ENCODE data around the gene CDK11B.
"Not testable (repeated sequence)": the region's sequence is repeated elsewhere in the genome, so short reads cannot be mapped to it uniquely, and the experiment has no call there.

The CDK11B gene

DNA sequence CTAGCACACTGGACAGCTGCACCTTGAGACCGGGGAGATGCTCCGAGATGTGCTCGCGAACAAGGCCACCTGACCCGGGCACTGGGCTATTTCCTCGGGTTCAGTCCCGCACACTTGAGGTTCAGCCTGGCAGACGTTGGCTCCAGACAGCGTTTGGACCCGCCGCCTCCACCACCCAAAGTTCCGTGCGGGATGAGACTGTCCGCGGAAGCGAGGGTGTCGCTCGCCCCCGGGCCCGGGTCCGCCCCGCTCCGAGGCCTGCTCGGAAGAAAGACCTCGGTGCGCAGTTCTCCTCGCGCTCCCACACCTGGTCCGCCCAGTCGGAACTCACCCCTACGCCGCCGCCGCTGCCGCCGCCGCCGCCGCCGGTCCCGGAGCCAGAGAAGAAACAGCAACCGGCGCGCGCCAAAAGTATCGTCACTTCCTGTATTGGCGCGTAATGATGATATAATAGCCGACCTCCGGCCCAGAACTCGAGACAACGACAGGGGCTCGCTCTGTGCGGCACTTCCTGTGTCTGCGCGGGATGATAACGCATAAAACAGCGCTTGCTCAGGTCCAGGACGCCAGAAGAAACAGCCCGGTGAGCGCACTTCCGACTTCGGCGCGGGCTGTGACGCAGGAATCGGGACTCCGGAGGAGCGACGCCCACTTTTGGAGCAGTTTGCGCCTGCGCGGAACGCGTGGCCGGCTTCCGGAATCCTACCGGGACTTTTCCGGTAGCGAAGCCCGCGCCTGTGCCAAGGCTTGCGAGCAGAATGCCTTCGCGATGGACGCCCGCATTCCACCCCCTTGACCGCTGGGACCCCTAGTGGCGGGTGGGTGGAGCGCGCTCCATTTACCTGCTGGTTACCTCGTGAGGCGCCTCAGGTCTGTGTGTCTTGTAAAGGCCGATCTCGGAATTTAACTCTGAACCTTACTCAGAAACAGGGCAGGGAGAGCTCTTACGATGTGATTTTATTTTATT is at the start of gene CDK11B:
Gene CDK11B, minus strand, starts transcription at position 422 of the 967 bp plus-strand sequence. CDS start 1,519 bp downstream, outside the sequence.
- DNase-seq (ENCODE audit: low read depth, low spot score): peak; percentile 98

DNA sequence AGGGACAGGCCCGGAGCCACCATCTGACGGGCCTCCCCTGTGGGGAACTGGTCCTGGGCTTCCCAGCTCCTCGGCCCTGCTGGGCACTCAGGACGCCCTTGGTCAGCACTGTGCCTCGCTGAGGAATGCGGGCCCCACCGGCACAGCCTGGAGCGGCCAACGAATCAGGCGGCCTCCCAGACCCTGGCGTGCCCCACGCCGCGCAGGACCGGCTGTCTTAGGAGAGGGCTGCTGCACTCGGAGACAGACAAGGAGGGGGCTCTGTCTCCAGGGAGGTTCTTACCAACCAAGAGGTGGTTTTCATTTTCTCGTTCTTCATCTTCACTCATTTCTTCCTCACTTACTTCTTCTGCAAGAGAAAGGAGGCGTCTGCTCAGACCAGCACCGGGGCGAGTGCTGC is 49.1 kb upstream of the CDK11B start:
- not testable (repeated sequence) for DNase-seq (ENCODE audit: low read depth, low spot score)

DNA sequence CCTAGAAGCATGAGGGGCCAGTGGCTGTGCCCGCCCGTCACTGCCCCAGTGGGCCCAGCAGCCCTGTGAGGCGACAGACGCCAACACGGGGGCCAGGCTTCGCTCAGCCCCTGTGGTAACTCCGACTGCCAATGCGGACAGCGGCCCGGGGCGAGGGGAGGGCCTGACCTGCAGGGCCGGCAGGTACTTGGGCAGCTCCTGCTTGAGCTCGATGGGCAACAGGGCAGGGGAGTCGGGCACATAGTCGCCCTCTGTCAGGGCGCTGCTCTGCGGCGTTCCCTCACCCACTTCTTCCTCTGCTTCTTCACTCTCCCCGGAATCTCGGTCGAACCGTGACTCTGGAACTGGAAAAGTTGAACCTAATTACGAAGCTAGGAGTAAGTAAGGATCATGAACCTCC is 48.4 kb upstream of the CDK11B start:
- DNase-seq (ENCODE audit: low read depth, low spot score): not testable (repeated sequence)

DNA sequence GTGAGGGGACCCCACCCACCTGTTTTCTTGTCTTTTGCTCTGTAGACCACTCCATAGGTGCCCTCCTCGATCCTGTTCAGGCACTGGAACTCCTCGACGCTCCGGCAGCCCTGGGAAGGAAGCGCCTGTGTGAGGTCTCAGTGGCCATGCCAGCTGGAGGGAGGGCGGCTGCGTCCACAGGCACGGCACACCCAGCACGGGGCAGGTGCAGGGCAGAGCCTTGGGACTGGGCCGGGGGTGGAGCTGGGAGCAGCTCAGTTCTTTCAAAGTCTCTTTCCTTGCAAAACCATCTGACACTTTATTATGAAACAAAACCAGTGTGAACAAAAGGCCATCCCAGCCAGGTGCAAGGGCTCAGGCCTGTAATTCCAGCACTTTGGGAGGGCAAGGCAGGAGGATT is 46.8 kb upstream of the CDK11B start:
- DNase-seq (ENCODE audit: low read depth, low spot score): not testable (repeated sequence)

DNA sequence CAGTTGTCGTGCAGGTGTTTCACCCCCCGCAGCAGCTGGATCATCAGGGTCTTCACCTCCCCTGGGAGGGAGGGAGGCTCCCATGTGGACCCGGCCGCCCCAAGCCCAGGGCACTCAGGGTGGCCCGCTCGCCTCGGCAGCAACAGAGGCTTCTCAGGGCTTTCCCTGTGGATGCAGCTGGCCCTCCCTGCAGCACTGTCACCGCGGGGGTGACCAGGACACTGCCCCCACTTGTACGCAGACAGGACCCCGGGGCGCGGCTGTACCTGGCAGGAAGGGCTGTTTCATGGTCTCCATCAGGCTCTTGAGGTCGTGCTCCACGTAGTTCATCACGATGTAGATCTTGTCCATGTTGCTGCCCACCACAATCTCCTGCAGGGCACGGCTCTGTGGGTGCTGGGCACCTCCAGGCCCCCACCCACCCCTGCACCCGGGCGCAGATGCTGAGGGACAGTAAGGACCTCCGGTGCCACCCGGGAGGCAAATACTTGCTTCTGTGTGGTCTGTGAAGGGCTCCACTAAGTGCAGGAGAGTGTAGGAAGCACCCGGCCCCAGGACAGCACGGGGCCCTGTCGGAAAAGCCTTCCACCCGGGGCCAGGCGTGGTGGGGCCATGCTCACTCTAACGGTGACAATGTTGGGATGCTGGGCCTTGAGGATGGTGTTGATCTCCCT is 45.6 kb upstream of the CDK11B start:
- DNase-seq (ENCODE audit: low read depth, low spot score): not testable (repeated sequence)

DNA sequence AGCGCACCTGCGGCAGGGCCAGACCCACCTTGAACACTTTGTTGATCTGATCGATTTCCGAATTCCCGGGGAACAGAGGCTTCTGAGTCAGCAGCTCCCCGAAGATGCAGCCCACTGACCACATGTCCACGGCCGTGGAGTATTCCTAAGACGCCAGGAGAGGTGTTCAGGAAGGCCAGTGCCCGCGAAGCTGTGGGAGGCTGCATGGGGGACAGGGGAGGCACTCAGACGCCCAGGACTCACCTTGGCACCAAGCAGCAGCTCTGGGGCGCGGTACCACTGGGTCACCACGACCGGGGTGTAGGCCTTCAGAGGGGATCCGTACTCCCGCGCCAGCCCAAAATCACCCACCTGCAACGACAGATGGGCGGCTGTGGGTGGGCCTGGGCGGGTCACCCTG is 45.0 kb upstream of the CDK11B start:
- no peak for DNase-seq (ENCODE audit: low read depth, low spot score)

DNA sequence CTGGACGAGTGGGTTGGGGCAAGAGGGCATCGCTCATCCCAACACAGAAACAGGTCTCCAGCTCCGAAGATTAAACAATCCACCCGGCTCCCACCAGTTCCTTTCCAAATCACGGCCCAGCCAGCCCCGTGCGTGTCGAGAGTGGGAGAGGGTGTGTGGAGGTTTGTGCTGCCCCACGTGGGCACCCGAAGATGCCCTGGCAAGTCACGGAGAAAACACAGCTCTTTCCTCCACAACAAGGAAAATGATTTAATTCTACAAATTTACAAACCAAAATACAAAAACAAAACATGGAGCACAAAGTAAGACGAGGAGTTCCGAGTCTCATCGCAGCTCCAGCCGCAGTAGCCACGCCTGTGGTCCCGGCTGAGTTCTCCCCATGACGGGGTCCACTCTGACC is 43.7 kb upstream of the CDK11B start:
- DNase-seq (ENCODE audit: low read depth, low spot score): not testable (repeated sequence)

DNA sequence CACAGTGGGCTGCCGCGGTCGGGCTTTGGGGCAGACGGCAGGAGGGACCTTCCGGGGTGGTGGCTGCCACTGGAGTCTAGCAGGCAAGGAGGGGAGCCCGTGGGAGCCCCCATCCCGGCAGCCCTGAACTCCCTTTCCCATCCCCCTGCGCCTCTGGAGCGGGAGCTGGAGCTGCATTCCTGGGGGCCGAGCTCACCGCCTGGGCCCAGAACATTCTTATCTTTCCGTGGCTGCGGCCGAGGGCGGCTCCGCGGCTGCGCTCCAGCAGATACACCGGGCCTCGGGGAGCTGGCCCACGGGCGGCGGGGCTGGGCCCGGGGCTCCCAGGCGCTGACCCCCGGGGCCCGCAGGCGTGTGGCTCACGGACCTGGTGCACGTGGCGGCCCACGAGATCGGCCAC is 41.8 kb upstream of the CDK11B start:
- DNase-seq (ENCODE audit: low read depth, low spot score): not testable (repeated sequence)

DNA sequence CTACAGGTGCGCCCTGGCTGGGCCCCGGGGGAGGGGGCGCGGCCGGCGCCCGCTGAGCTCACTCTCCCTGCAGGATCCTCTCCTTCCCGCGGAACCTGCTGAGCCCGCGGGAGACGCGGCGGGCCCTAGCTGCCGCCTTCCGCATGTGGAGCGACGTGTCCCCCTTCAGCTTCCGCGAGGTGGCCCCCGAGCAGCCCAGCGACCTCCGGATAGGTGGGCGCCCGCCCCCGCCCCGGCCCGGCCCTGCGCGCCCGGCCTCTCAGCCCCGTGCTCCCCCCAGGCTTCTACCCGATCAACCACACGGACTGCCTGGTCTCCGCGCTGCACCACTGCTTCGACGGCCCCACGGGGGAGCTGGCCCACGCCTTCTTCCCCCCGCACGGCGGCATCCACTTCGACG is 41.3 kb upstream of the CDK11B start:
- not testable (repeated sequence) for DNase-seq (ENCODE audit: low read depth, low spot score)

DNA sequence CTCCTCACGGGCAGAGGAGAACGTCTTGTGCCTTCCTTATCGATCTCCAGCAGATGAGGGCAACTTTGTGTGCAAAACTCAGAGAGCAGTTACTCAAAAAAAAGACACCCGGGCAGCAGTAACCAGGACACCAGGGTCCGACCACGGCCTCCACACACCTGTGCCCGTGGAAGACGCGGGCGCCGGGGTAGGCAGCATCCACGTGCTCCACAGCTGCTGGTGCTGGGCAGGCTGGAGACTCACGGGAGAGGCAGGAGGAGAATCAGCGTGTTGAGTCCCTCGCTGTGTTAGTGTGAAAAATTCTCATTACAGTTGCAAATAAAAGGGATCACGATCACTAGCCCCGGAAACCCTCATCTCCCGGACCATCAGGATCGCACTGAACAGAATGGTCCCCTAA is 40.3 kb upstream of the CDK11B start:
- DNase-seq (ENCODE audit: low read depth, low spot score): not testable (repeated sequence)

DNA sequence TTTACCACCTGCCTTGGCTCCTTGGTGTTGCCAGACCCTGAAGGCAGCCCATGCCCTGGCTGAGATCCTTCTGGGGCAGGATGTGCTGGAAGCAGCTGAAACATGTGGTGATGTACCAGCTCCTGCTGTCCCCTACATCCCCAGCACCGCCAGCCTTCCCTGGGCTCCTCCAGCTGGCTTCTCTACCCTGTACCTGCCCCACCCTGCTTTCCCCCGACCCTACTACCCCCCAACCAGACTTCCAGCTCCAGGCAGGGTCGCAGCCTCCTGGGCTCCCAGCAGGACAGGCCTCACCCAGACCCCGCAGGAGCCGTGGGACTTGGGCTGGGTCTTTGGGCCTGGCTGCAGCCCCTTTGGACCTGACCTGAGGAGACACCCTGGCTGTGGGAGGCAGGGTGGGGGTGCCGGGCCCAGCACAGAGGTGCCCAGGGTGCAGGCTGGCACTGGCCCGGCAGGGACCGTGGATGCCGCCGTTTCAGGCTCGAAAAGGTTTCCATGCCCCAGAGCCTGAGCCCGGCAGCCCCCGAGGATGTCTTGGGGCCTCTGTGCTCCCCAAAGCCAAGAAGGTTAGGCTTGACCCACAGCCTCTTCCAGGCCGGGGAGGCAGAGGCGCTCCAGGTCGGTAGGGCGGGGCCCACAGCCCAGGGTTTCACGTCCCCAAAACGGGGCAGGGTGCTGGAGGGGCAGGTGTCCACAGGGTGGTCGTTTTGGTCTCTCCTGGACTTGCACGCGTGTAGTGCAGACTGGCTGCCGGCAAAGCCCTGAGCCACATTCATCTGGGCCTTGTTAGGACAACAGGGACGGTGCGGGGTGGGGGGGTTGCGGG is 38.8 kb upstream of the CDK11B start:
- DNase-seq (ENCODE audit: low read depth, low spot score): not testable (repeated sequence)

DNA sequence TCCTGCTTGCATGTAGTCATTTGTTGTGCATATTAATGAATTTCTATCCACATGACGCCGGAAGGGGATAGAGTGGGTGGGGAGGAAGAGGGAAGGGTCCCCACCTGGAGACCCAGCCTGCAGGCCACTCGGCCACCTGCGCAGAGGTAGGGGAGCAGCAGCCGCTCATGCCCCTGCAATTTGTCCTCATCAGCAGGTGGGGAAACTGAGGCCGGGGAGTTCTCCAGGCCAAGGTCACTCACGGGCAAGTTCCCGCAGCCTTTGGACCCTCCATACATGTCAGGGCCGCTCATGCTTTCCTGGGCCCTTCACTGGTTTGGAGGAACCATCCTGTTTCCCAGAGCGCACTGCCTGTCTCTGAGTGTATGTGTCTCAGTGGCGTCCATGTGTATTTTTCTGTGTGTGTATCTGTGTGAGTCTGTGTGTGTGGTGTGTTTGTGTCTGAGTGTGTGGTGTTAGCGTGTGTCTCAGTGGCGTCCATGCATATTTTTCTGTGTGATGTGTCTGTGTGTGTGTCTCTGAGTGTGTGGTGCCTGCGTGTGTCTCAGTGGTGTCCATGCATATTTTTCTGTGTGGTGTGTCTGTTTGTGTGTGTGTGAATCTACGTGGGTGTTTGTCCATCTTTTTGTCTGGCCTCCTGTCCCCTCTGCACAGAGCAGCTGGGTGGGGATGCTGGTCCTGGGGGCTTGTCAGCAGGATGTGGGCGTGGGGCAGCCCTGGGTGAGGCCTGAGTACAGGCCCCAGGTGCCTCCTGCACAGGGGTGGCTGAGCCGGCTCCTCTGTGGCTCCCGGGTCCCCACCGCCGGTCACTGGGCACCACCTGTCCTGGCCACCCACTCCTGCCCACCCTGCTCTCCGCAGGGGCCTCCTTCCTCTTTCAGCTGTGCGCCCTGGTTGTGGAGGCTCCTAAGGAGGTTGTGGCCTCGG is 37.9 kb upstream of the CDK11B start:
- DNase-seq (ENCODE audit: low read depth, low spot score): not testable (repeated sequence)

DNA sequence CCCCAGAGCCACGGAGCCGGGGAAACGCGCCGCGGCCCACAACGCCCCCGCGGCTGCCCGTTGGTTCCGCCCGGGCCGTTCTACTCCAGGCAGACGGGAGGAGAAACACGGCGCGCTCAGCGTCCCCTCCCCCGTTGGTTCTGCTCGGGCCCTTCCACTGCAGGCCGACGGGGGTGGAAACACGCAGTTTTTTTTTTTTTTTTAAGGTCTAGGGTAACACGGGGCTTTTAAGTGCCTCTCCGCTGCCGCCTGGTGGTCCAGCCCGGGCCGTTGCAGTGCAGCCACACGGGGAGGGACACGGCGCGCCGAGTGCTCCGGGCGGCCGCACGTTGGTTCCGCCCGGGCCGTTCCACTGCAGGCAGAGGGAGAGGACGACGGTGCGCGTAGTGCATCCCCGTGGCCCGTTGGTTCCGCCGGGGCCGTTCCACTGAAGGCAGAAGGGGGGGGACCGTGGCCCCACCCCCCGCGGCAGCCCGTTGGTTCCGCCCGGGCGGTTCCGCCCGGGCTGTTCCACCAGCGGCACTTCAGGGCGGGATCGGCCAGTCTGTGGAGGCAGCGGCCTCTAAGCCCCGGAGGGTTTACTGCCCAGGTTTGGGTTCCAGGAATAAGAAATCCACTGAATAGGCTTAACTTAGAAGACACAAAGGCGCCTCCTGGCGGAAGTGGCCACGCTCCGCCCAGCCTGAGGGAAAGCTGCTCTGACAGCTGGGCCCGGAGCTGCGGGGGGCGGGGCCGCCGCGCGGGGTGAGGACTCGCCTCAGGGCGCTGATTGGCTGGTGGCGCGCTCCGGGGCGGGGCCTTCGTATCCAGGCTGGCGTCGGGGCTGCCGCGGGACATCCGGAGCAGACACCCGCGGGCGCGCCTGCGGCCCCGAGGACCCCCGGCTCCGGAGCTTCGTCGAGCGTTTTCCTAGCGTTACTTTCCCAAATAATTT is 34.2 kb upstream of the CDK11B start, which contains the start of gene SLC35E2B:
Gene SLC35E2B, minus strand, starts transcription at position 82 of the 934 bp plus-strand sequence. CDS start 16,096 bp downstream, outside the sequence.
- peak; percentile 51 for DNase-seq (ENCODE audit: low read depth, low spot score)

DNA sequence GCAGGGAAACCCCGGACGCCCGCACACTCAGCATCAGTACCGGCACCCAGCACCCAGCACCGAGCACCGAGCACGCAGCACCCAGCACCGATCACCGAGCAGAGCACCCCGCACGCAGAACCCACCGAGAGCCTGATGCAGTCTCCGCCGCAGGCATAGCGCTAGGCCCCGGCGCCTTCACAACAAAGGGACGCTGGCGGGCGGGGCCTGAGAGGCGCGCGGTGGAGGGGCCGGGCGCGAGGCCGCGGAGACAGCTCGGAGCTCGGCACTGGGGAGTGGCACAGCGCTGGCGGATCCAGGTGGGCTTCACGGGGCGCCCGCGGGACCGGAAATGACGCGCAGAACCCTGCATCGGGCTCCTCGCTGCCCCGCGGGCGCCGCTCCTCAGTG is 33.5 kb upstream of the CDK11B start:
- not testable (repeated sequence) for DNase-seq (ENCODE audit: low read depth, low spot score)

DNA sequence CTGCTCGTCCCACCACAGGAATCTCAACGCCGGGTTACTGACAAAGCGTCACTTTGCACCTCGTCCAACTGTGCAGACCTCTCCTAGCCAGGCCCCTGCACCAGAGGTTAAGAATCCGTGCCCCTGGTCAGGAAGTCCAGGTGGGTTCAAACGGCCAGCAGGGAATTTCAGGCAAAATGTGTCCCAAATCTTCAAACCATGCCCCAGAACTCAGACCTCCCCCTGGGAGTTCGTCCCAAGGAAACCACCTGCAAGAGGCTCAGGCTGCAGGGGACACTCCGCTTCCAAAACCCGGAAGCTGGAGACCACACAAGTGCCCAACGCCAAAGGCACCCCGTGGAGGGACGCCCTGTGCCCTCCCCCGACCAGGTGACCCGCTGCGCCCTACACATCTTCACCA is 32.6 kb upstream of the CDK11B start:
- DNase-seq (ENCODE audit: low read depth, low spot score): not testable (repeated sequence)

DNA sequence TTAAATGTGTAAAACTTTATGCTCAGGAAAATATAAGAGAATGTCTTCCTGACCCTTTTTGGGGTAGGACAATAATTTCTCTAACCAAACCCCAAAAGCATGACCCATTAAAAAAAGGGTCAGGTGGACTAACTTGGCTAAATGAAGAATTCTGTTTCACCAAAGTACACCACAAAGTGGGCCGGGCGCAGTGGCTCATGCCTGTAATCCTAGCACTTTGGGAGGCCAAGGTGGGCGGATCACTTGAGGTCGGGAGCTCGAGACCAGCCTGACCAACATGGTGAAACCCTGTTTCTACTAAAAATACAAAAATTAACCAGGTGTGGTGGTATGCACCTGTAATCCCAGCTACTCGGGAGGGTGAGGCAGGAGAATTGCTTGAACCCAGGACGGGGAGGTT is 30.7 kb upstream of the CDK11B start:
- not testable (repeated sequence) for DNase-seq (ENCODE audit: low read depth, low spot score)

DNA sequence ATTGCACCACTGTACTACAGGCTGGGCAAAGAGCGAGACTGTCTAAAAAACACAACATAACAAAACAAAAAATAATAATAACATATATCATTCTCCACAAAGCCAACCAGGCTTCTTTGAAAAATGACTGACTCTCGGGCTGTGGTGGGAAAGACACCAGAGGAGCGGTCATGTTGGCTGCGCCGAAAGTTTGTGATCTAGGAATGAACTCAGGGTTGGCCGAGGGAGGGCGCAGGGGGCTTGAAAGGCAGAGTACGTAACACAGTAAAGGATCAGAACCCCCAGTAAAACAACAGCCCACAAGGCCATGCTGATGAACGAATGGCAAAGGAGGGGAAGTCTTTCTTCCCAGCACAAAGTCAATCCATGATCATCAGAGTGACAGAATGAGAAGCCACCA is 29.0 kb upstream of the CDK11B start:
- no peak for DNase-seq (ENCODE audit: low read depth, low spot score)

DNA sequence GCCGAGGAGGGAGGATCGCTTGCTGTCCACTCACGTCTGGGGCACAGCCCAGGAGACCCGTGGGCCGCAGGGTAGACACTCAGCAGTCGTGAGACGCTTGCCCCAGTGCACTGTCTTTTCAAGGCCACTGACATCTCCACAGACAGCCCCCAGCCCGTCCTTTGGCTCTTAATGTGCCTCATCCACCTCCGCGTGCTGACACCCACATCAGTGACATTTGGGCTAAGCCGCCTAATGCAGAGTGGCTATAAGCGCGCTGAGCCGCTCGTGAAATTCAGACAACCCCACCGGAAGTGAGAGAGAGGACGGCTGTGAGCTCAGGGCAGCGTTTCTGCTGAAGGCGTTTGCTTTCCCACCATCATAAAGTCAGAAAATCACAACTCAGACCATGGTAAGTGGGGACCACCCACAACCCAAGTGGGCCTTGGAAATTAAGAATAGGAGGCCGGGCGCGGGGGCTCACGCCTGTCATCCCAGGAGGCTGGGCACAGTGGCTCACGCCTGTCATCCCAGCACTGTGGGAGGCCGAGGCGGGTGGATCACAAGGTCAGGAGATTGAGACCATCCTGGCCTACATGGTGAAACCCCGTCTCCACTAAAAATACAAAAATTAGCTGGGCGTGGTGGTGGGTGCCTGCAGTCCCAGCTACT is 25.4 kb upstream of the CDK11B start:
- DNase-seq (ENCODE audit: low read depth, low spot score): no peak
